ENCODE measurements around the gene KIF13A. TPM values are rescaled to one million over a fixed set of nuclear protein-coding genes. Genes with fewer than 3 reads are reported as not detected.

KIF13A gene
- total and polyA plus RNA-seq, 2 donors from 2014 or later = 12.6 to 35.9 TPM

- no peak overlapping the region for H3K4me3 ChIP-seq (ENCODE audit: low read length in 3 of 3)
- H3K27ac ChIP-seq (ENCODE audit: low read depth in 2 of 2, low read length in 2 of 2) = no peak overlapping the region
- intact Hi-C loops (cut with DNase I) = no loop called here
- DNase-seq = no peak
- no peak for FAIRE-seq
- H3K4me1 ChIP-seq (ENCODE audit: control insufficient read depth in 2 of 3, insufficient read depth in 2 of 3, low read depth in 1 of 3, low read length in 3 of 3) = no peaks in the 10 kb centered on the region
- no peaks in the 10 kb centered on the region for H3K9me3 ChIP-seq (ENCODE audit: control insufficient read depth in 2 of 3, insufficient read depth in 1 of 3, low read length in 3 of 3)
- H3K27me3 ChIP-seq (ENCODE audit: control insufficient read depth, insufficient read depth, low read length) = no peaks in the 10 kb centered on the region
- TF ChIP-seq CTCF (IDR thresholded peaks at IDR 0.05; ENCODE audit: borderline replicate concordance, extremely low read depth, insufficient read depth) = no peak
- H3K36me3 ChIP-seq (ENCODE audit: control insufficient read depth in 2 of 3, insufficient read depth in 3 of 3, low read length in 3 of 3) = peaks cover 3 to 38% (median 22%) of the 10 kb centered on the region in 3 donors
- no peak overlapping the region for H3K9ac ChIP-seq (ENCODE audit: low read length in 3 of 3)
Measured at GRCh38 chr6:17771609-17772008, 215.8 kb downstream of the KIF13A start.

DNA sequence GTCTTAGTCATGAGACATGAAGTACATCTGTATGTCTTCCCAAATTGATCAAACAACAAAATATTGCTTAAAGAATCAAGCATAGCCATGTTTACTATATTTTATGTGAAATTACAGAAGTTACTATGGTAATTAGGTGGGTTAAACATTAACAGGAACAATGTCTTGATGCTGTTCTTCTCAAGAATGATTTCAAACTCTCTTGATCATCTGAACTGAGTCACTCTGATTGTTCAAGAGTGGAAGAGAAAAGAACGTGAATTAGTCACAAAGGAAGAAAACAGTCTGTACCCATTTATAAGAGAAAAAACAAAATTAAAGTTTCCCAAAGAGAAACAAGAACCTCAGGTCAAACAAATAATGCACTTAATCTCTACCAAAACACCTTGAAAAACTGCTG lies 218.6 kb downstream of the KIF13A start:
- no peak overlapping the region for H3K27ac ChIP-seq (ENCODE audit: low read depth in 2 of 2, low read length in 2 of 2)
- H3K4me1 ChIP-seq (ENCODE audit: control insufficient read depth in 2 of 3, insufficient read depth in 2 of 3, low read depth in 1 of 3, low read length in 3 of 3) = no peaks in the 10 kb centered on the region
- H3K4me3 ChIP-seq (ENCODE audit: low read length in 3 of 3) = no peak overlapping the region
- TF ChIP-seq CTCF (IDR thresholded peaks at IDR 0.05; ENCODE audit: borderline replicate concordance, extremely low read depth, insufficient read depth) = no peak
- FAIRE-seq = no peak
- H3K36me3 ChIP-seq (ENCODE audit: control insufficient read depth in 2 of 3, insufficient read depth in 3 of 3, low read length in 3 of 3) = peaks cover 6 to 38% (median 32%) of the 10 kb centered on the region in 3 donors
- H3K9ac ChIP-seq (ENCODE audit: low read length in 3 of 3) = no peak overlapping the region
- intact Hi-C loops (cut with DNase I) = no loop called here
- H3K27me3 ChIP-seq (ENCODE audit: control insufficient read depth, insufficient read depth, low read length) = no peaks in the 10 kb centered on the region
- no peaks in the 10 kb centered on the region for H3K9me3 ChIP-seq (ENCODE audit: control insufficient read depth in 2 of 3, insufficient read depth in 1 of 3, low read length in 3 of 3)
- no peak for DNase-seq

- TF ChIP-seq CTCF (IDR thresholded peaks at IDR 0.05; ENCODE audit: borderline replicate concordance, extremely low read depth, insufficient read depth) = no peak
- FAIRE-seq = no peak
- DNase-seq = peak in 3 of 5 donors; percentile 27 to 66 (median 38)
- no peak overlapping the region for H3K4me3 ChIP-seq (ENCODE audit: low read length in 3 of 3)
- H3K36me3 ChIP-seq (ENCODE audit: control insufficient read depth in 2 of 3, insufficient read depth in 3 of 3, low read length in 3 of 3) = peaks cover 6 to 38% (median 34%) of the 10 kb centered on the region in 3 donors
- H3K27me3 ChIP-seq (ENCODE audit: control insufficient read depth, insufficient read depth, low read length) = no peaks in the 10 kb centered on the region
- intact Hi-C loops (cut with DNase I) = no loop called here
- no peak overlapping the region for H3K27ac ChIP-seq (ENCODE audit: low read depth in 2 of 2, low read length in 2 of 2)
- H3K9ac ChIP-seq (ENCODE audit: low read length in 3 of 3) = no peak overlapping the region
- H3K9me3 ChIP-seq (ENCODE audit: control insufficient read depth in 2 of 3, insufficient read depth in 1 of 3, low read length in 3 of 3) = no peaks in the 10 kb centered on the region
- no peaks in the 10 kb centered on the region for H3K4me1 ChIP-seq (ENCODE audit: control insufficient read depth in 2 of 3, insufficient read depth in 2 of 3, low read depth in 1 of 3, low read length in 3 of 3)
Measured at GRCh38 chr6:17768388-17768787, 219.0 kb downstream of the KIF13A start.

- DNase-seq = no peak
- TF ChIP-seq CTCF (IDR thresholded peaks at IDR 0.05; ENCODE audit: borderline replicate concordance, extremely low read depth, insufficient read depth) = no peak
- H3K4me3 ChIP-seq (ENCODE audit: low read length in 3 of 3) = no peak overlapping the region
- no peaks in the 10 kb centered on the region for H3K9me3 ChIP-seq (ENCODE audit: control insufficient read depth in 2 of 3, insufficient read depth in 1 of 3, low read length in 3 of 3)
- H3K27ac ChIP-seq (ENCODE audit: low read depth in 2 of 2, low read length in 2 of 2) = no peak overlapping the region
- intact Hi-C loops (cut with DNase I) = no loop called here
- no peak for FAIRE-seq
- H3K36me3 ChIP-seq (ENCODE audit: control insufficient read depth in 2 of 3, insufficient read depth in 3 of 3, low read length in 3 of 3) = peaks cover 3 to 23% (median 5%) of the 10 kb centered on the region in 3 donors
- H3K4me1 ChIP-seq (ENCODE audit: control insufficient read depth in 2 of 3, insufficient read depth in 2 of 3, low read depth in 1 of 3, low read length in 3 of 3) = no peaks in the 10 kb centered on the region
- no peaks in the 10 kb centered on the region for H3K27me3 ChIP-seq (ENCODE audit: control insufficient read depth, insufficient read depth, low read length)
- no peak overlapping the region for H3K9ac ChIP-seq (ENCODE audit: low read length in 3 of 3)
Measured at GRCh38 chr6:17762651-17763050, 224.8 kb downstream of the KIF13A start.

Measured in kidney (tissue), 14 donors.